ENCODE data around the gene CGB3.

DNA sequence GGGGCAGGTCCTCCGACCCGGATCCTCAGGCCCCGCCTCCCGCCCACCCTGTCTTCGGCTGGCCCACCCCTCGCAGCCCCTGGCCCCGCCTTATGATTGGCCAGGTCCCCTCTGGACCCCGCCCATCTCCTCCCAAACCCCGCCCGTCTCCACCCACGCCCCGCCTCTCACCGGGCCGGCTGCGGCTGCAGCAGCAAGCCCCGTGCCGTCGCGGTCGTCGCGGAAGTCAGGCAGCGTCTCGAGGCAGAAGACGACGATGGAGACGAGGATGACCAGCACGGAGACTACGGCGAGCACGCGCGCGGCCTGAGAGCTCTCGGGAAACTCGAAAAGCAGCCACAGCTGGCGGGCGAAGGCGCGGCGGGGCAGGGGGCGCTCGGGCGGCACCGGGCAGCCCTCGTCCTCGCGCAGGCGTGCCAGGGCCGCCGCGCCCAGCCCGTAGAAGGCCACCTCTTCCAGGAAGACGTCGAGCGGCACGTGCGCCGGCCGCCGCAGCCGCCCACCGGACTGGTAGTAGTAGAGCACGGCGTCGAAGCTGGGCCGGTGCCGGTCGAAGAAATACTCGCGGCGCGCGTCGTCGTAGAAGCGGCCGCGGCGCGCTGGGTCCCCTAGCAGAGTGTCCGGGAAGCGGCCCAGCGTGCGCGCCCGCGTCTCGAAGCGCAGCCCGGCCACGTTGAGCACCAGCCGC is 47.9 kb upstream of the CGB3 start:
- no peak for TF ChIP-seq CTCF (IDR thresholded peaks at IDR 0.05)
- TF ChIP-seq EZH2 (IDR thresholded peaks at IDR 0.05): peak; percentile 73
- no peak for TF ChIP-seq EZH2phosphoT487 (IDR thresholded peaks at IDR 0.05)
